ENCODE measurements around the gene CDC42BPA.

DNA sequence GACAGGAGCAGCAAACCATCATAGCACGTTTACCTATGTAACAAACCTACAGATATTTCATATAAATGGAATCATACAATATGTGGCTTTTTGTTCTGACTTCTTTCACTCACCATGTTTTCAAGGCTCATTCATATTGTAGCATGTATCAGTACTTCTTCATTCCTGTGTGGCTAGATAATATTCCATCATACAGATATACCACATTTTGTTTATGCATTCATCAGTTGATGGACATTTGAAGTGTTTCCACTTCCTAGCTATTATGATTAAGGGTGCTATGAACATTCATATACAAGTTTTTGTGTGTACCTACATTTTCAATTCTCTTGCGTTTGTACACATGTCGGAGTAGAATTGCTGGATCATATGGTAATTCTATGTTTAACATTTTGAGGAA lies 90.1 kb downstream of the CDC42BPA start:
- TF ChIP-seq KDM1A (IDR thresholded peaks at IDR 0.05; ENCODE audit: low read depth) (no peak), POLR2A (IDR thresholded peaks at IDR 0.05; ENCODE audit: low read length) (no peak), MYC (IDR thresholded peaks at IDR 0.05; ENCODE audit: borderline replicate concordance, low read length) (no peak), MAFK (IDR thresholded peaks at IDR 0.05; ENCODE audit: partially characterized antibody) (no peak), CTCF (IDR thresholded peaks at IDR 0.05) (no peak), USF2 (IDR thresholded peaks at IDR 0.05) (no peak), NR3C1 (IDR thresholded peaks at IDR 0.05) (no peak), CBX2 (IDR thresholded peaks at IDR 0.05; ENCODE audit: borderline replicate concordance, low read depth) (no peak), CHD4 (IDR thresholded peaks at IDR 0.05; ENCODE audit: borderline replicate concordance) (no peak), MAX (IDR thresholded peaks at IDR 0.05) (no peak), REST (IDR thresholded peaks at IDR 0.05) (no peak)
